IPS DF 4.7 (cell line): ENCODE data around the gene GIPC2.
"Not testable (repeated sequence)": the region's sequence is repeated elsewhere in the genome, so short reads cannot be mapped to it uniquely, and the experiment has no call there.

ENCODE experiments used
- DNase-seq: peaks from one replicate; pipeline ENCODE4 v3.0.0-alpha.2; 2013; ENCODE audit warnings: low spot score; ENCODE audit errors: extremely low read depth

GIPC2 gene

GRCh38 chr1:78094639-78095038 is 48.9 kb downstream of the GIPC2 start:
- DNase-seq = no peak

- no peak for DNase-seq
Measured at GRCh38 chr1:78095593-78095992, 49.8 kb downstream of the GIPC2 start.

- DNase-seq = no peak
Measured at GRCh38 chr1:78096017-78096416, 50.3 kb downstream of the GIPC2 start.

GRCh38 chr1:78096976-78097375 is 51.2 kb downstream of the GIPC2 start:
- DNase-seq = no peak

- no peak for DNase-seq
Measured at GRCh38 chr1:78101051-78101450, 55.3 kb downstream of the GIPC2 start.

GRCh38 chr1:78101514-78101913 is 55.7 kb downstream of the GIPC2 start:
- no peak for DNase-seq

- no peak for DNase-seq
Measured at GRCh38 chr1:78102082-78102481, 56.3 kb downstream of the GIPC2 start.

GRCh38 chr1:78102916-78103315 is 57.1 kb downstream of the GIPC2 start:
- no peak for DNase-seq

- no peak for DNase-seq
Measured at GRCh38 chr1:78104322-78104721, 58.6 kb downstream of the GIPC2 start.

- not testable (repeated sequence) for DNase-seq
Measured at GRCh38 chr1:78109659-78110058, 63.9 kb downstream of the GIPC2 start.

GRCh38 chr1:78113156-78113916 is 67.6 kb downstream of the GIPC2 start:
- DNase-seq = no peak

- no peak for DNase-seq
Measured at GRCh38 chr1:78114034-78114956, 68.5 kb downstream of the GIPC2 start.

GRCh38 chr1:78120485-78120884 is 74.7 kb downstream of the GIPC2 start:
- DNase-seq = not testable (repeated sequence)

GRCh38 chr1:78121710-78122109 is 75.9 kb downstream of the GIPC2 start:
- DNase-seq = no peak

- no peak for DNase-seq
Measured at GRCh38 chr1:78122389-78122788, 76.6 kb downstream of the GIPC2 start.

- DNase-seq = no peak
Measured at GRCh38 chr1:78126506-78126905, 80.7 kb downstream of the GIPC2 start.

- no peak for DNase-seq
Measured at GRCh38 chr1:78132174-78132947, 86.6 kb downstream of the GIPC2 start.

GRCh38 chr1:78132948-78133322 is 87.2 kb downstream of the GIPC2 start:
- no peak for DNase-seq

- no peak for DNase-seq
Measured at GRCh38 chr1:78136680-78137079, 90.9 kb downstream of the GIPC2 start.

GRCh38 chr1:78141531-78142231 is 95.9 kb downstream of the GIPC2 start:
- no peak for DNase-seq

- no peak for DNase-seq
Measured at GRCh38 chr1:78142736-78143135, 97.0 kb downstream of the GIPC2 start.
